HepG2 (cell line): Measurements from ENCODE around the gene SIGMAR1. TPM values are rescaled to one million over a fixed set of nuclear protein-coding genes. Genes with fewer than 3 reads are reported as not detected.
A peak's percentile ranks its signal among the peaks of the same experiment; 100 is the strongest.

Experiments used
- ARID5B ChIP-seq: IDR thresholded peaks from 2 replicates; pipeline ENCODE4 v1.4.0; 2020; ENCODE audit warnings: mild to moderate bottlenecking, missing genetic modification reagents
- CSRNP2 ChIP-seq: sonication (generic); formaldehyde crosslinking; conservative IDR thresholded peaks from 2 replicates; pipeline ENCODE4 v1.8.0; 2022; ENCODE audit warnings: low read depth, missing genetic modification reagents
- GATAD1 ChIP-seq: IDR thresholded peaks from 2 replicates; pipeline ENCODE4 v1.6.1; 2016; ENCODE audit warnings: missing genetic modification reagents, missing compliant biosample characterization
- HOXA9 ChIP-seq: sonication (generic); formaldehyde crosslinking; IDR thresholded peaks from 2 replicates; pipeline ENCODE4 v1.8.1; 2022; ENCODE audit warnings: missing genetic modification reagents, mild to moderate bottlenecking, moderate library complexity, borderline replicate concordance
- MIXL1 ChIP-seq: IDR thresholded peaks from 2 replicates; pipeline ENCODE4 v1.6.1; 2016
- MXD3 ChIP-seq: IDR thresholded peaks from 2 replicates; pipeline ENCODE4 v1.6.1; 2016; ENCODE audit warnings: mild to moderate bottlenecking, missing biosample characterization, missing genetic modification reagents
- NCOR1 ChIP-seq: fragments of 200-600 bp; sonication (generic); IDR thresholded peaks from 2 replicates; pipeline ENCODE4 v1.7.0; 2017; ENCODE audit warnings: antibody characterized with exemption, low read length, borderline replicate concordance
- PHF20 ChIP-seq: sonication (generic); formaldehyde crosslinking; IDR thresholded peaks from 2 replicates; pipeline ENCODE4 v1.5.0; 2020; ENCODE audit warnings: mild to moderate bottlenecking, missing genetic modification reagents
- PHF21A ChIP-seq: sonication (generic); formaldehyde crosslinking; IDR thresholded peaks from 2 replicates; pipeline ENCODE4 v1.5.0; 2020; ENCODE audit warnings: mild to moderate bottlenecking, missing genetic modification reagents
- PLRG1 ChIP-seq: fragments of 450-650 bp; conservative IDR thresholded peaks from 2 replicates; pipeline ENCODE4 v1.6.1; 2016
- RFX1 ChIP-seq: fragments of 450-650 bp; IDR thresholded peaks from 2 replicates; pipeline ENCODE4 v1.6.1; 2017
- RXRA ChIP-seq: sonication (generic); formaldehyde crosslinking; IDR thresholded peaks from 2 replicates; pipeline ENCODE4 v1.5.1; 2020; ENCODE audit warnings: missing genetic modification reagents
- SAP130 ChIP-seq: IDR thresholded peaks from 2 replicates; pipeline ENCODE4 v1.6.1; 2016; ENCODE audit warnings: low read depth
- ZBTB25 ChIP-seq: IDR thresholded peaks from 2 replicates; pipeline ENCODE4 v1.6.1; 2018; ENCODE audit warnings: missing genetic modification reagents
- ZFY ChIP-seq: sonication (generic); formaldehyde crosslinking; IDR thresholded peaks from 2 replicates; pipeline ENCODE4 v1.4.0; 2020; ENCODE audit warnings: missing genetic modification reagents
- ZMYM4 ChIP-seq: sonication (generic); formaldehyde crosslinking; IDR thresholded peaks from 2 replicates; pipeline ENCODE4 v1.8.1; 2023; ENCODE audit warnings: mild to moderate bottlenecking, missing genetic modification reagents
- ZNF33A ChIP-seq: sonication (generic); formaldehyde crosslinking; IDR thresholded peaks from 2 replicates; pipeline ENCODE4 v1.5.1; 2020; ENCODE audit warnings: missing genetic modification reagents, mild to moderate bottlenecking, moderate library complexity, borderline replicate concordance
- ZNF501 ChIP-seq: sonication (generic); formaldehyde crosslinking; IDR thresholded peaks from 2 replicates; pipeline ENCODE4 v1.5.1; 2020; ENCODE audit warnings: mild to moderate bottlenecking, moderate library complexity, missing genetic modification reagents
- ZNF569 ChIP-seq: sonication (generic); formaldehyde crosslinking; IDR thresholded peaks from 2 replicates; pipeline ENCODE4 v1.5.0; 2020; ENCODE audit warnings: mild to moderate bottlenecking, missing genetic modification reagents, moderate library complexity, borderline replicate concordance
- ZNF580 ChIP-seq: IDR thresholded peaks from 2 replicates; pipeline ENCODE4 v1.6.1; 2016; ENCODE audit warnings: low read depth, borderline replicate concordance
- ZNF788 ChIP-seq: sonication (generic); formaldehyde crosslinking; IDR thresholded peaks from 2 replicates; pipeline ENCODE4 v1.5.0; 2020; ENCODE audit warnings: mild to moderate bottlenecking, missing genetic modification reagents, borderline replicate concordance
- polyA plus RNA-seq, 8 experiments: library from polyadenylated mRNA; depleted of rRNA in 3 of 8; stranded (reverse) in 7 of 8; unstranded in 1 of 8; fragments of >200 nt; fragmentation: Illumina TruSeq in 4 of 8; extraction: Trizol in 4 of 8; gene quantifications; 2 replicates each; pipeline versions ENCODE4 v1.2.1 to v1.2.3, GENCODE V29; 2011 to 2016; ENCODE audit warnings: low read depth in 4 of 8, missing spikeins in 1 of 8, mixed read lengths in 1 of 8; ENCODE audit not compliant: insufficient read depth in 1 of 8
- total RNA-seq, 5 experiments: library from RNA; depleted of rRNA; stranded (reverse); fragments of >200 nt; fragmentation: Illumina TruSeq; extraction: Trizol; gene quantifications; 2 replicates each; pipeline ENCODE4 v1.2.3, GENCODE V29; 2016; ENCODE audit warnings: low read depth in 1 of 5

The SIGMAR1 gene
- total and polyA plus RNA-seq, 2 of the 13 experiments (the other 11 are each of a cell fraction or from before 2014, with no cell fraction given): 38.9 to 60.8 TPM

GRCh38 chr9:34651876-34652601 lies 14.5 kb upstream of the SIGMAR1 start, which contains the start of gene IL11RA (continued):
- TF ChIP-seq ZFY: peak; percentile 75
- peak; percentile 66; the same call in 1 of the 2 replicates for TF ChIP-seq ARID5B (CRISPR knock-in tag)
- TF ChIP-seq MXD3 (CRISPR knock-in tag): 0 out of 2 replicates have a peak, but pooled peaks have one; percentile 53
- no peak for TF ChIP-seq CSRNP2 (CRISPR knock-in tag)
- TF ChIP-seq ZNF580: peak; percentile 48; the same call in 1 of the 2 replicates
- TF ChIP-seq ZNF569 (CRISPR knock-in tag): no peak
- no peak for TF ChIP-seq RFX1
- peak; percentile 88; the same call in 1 of the 2 replicates for TF ChIP-seq HOXA9 (CRISPR knock-in tag)
- peak; percentile 64 for TF ChIP-seq ZMYM4
- no peak for TF ChIP-seq PLRG1
- TF ChIP-seq ZNF788 (CRISPR knock-in tag): peak; percentile 80; the same call in 1 of the 2 replicates
- TF ChIP-seq ZNF501: no peak; the same call in 1 of the 2 replicates
- peak; percentile 85; the same call in 1 of the 2 replicates for TF ChIP-seq RXRA (CRISPR knock-in tag)
- 0 out of 2 replicates have a peak, but pooled peaks have one; percentile 7 for TF ChIP-seq ZNF33A (CRISPR knock-in tag)
- TF ChIP-seq GATAD1 (CRISPR knock-in tag): peak; percentile 65
- peak; percentile 73 for TF ChIP-seq PHF20 (CRISPR knock-in tag)
- TF ChIP-seq MIXL1: no peak
- peak; percentile 94 for TF ChIP-seq SAP130 (CRISPR knock-in tag)
- TF ChIP-seq NCOR1: peak; percentile 50; the same call in 1 of the 2 replicates
- TF ChIP-seq ZBTB25 (CRISPR knock-in tag): peak; percentile 36; the same call in 1 of the 2 replicates
- peak; percentile 96 for TF ChIP-seq PHF21A (CRISPR knock-in tag)
